Hepatocyte (in vitro differentiated cells): ENCODE results near the gene TPGS1. TPM values are rescaled to one million over a fixed set of nuclear protein-coding genes. Genes with fewer than 3 reads are reported as not detected.
A peak's percentile ranks its signal among the peaks of the same experiment; 100 is the strongest.

Experiments
- DNase-seq: peaks from one replicate; pipeline ENCODE4 v3.0.0-alpha.2; 2016; ENCODE audit warnings: low spot score
- H2AFZ ChIP-seq: fragments of 200-600 bp; sonication (generic); 2 replicates; pipeline ENCODE4 v1.6.0; 2016; ENCODE audit warnings: antibody characterized with exemption, mild to moderate bottlenecking
- H3K27ac ChIP-seq: fragments of 200-600 bp; sonication (generic); 2 replicates; pipeline ENCODE4 v1.5.1; 2016; ENCODE audit warnings: mild to moderate bottlenecking
- H3K27me3 ChIP-seq: fragments of 200-600 bp; sonication (generic); 2 replicates; pipeline ENCODE4 v1.6.1; 2016
- H3K36me3 ChIP-seq: fragments of 200-600 bp; sonication (generic); replicated peaks from 2 replicates; pipeline ENCODE4 v1.5.1; 2016; ENCODE audit warnings: low read depth; ENCODE audit not compliant: insufficient read depth
- H3K4me1 ChIP-seq: fragments of 200-600 bp; sonication (generic); 2 replicates; pipeline ENCODE4 v1.5.1; 2016; ENCODE audit warnings: mild to moderate bottlenecking, moderate library complexity; ENCODE audit not compliant: insufficient read depth
- H3K4me2 ChIP-seq: fragments of 200-600 bp; sonication (generic); 2 replicates; pipeline ENCODE4 v1.6.0; 2016
- H3K4me3 ChIP-seq: fragments of 200-600 bp; sonication (generic); 2 replicates; pipeline ENCODE4 v1.5.1; 2016; ENCODE audit warnings: mild to moderate bottlenecking
- H3K79me2 ChIP-seq: fragments of 200-600 bp; sonication (generic); 2 replicates; pipeline ENCODE4 v1.6.0; 2017; ENCODE audit warnings: mild to moderate bottlenecking
- H3K9me2 ChIP-seq: fragments of 200-600 bp; sonication (generic); replicated peaks from 2 replicates; pipeline ENCODE4 v1.6.0; 2017; ENCODE audit warnings: mild to moderate bottlenecking; ENCODE audit not compliant: insufficient read depth
- H3K9me3 ChIP-seq: fragments of 200-600 bp; sonication (generic); 2 replicates; pipeline ENCODE4 v1.5.1; 2016; ENCODE audit warnings: low read depth, mild to moderate bottlenecking
- H4K20me1 ChIP-seq: fragments of 200-600 bp; sonication (generic); 2 replicates; pipeline ENCODE4 v1.6.0; 2016; ENCODE audit warnings: mild to moderate bottlenecking; ENCODE audit not compliant: insufficient read depth, poor library complexity, severe bottlenecking
- EZH2 ChIP-seq: fragments of 200-600 bp; sonication (generic); IDR thresholded peaks from 2 replicates; pipeline ENCODE4 v1.6.1; 2016; ENCODE audit warnings: antibody characterized with exemption, mild to moderate bottlenecking, borderline replicate concordance
- EZH2phosphoT487 ChIP-seq: fragments of 200-600 bp; sonication (generic); IDR thresholded peaks from one replicate; pipeline ENCODE4 v1.6.1; 2018; ENCODE audit warnings: antibody characterized with exemption, mild to moderate bottlenecking, low read depth, moderate library complexity; ENCODE audit not compliant: unreplicated experiment, severe bottlenecking
- WGBS: methylation state at CpG from one replicate; pipeline ENCODE4 v1.1.6; 2016; ENCODE audit warnings: low lambda C conversion rate; ENCODE audit errors: missing lambda C conversion rate; 5-methylcytosine and 5-hydroxymethylcytosine counted together
- polyA plus RNA-seq: library from polyadenylated mRNA; unstranded; fragments of >200 nt; fragmentation: Nextera tagmentation; extraction: Ambion mirVana; gene quantifications from 2 replicates; pipeline ENCODE4 v1.2.1, GENCODE V29; 2016
- total RNA-seq: library from RNA; depleted of rRNA; stranded (reverse); fragments of >200 nt; gene quantifications from 2 replicates; pipeline ENCODE4 v1.2.3, GENCODE V29; 2014
- TF ChIP-seq, protein P1 (sequence below): fragments of 200-600 bp; sonication (generic); IDR thresholded peaks from 2 replicates; pipeline ENCODE4 v1.5.1; 2016; ENCODE audit warnings: antibody characterized with exemption, mild to moderate bottlenecking; ENCODE audit not compliant: poor library complexity

Gene TPGS1
- total and polyA plus RNA-seq, 2 experiments from 2014 or later = 44.9 to 61.0 TPM

DNA sequence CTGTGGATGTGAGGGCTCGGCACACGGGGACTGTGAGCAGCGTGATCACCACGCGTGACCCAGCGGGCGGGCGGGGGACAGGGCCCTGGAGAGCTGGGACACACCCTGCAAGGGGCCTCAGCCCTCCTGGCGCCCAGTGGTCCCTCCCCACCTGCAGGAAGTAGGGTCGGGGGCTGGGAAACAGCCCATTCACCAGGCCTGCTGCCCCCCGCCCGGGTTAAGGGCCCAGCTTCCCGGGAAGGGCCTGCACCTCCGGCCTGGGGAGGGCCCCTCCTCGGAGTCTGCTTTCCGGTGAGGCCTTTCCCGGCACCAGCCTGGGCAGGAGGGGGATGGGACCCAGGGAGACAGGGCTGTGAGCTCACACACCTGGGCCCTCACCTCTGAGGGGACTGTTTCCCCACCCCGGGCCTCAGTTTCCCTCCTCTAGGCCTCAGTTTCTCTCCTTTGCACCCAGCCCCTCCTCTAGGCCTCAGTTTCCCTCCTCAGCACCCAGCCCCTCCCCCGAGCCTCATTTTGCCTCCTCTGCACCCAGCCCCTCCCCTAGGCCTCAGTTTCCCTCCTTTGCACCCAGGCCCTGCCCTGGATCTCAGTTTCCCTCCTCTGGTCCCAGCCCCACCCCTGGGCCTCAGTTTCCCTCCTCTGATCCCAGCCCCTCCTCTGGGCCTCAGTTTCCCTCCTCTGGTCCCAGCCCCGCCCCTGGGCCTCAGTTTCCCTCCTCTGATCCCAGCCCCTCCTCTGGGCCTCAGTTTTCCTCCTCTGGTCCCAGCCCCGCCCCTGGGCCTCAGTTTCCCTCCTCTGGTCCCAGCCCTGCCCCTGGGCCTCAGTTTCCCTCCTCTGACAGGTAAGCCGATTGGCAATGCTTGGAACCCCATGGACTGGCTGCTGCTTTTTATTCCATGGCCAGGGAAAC, 12.9 kb upstream of the TPGS1 start:
- H3K9me3 ChIP-seq = no peaks in the 10 kb centered on the region
- H4K20me1 ChIP-seq = no peaks in the 10 kb centered on the region
- H3K27ac ChIP-seq = no peak overlapping the region
- no peaks in the 10 kb centered on the region for H3K79me2 ChIP-seq
- DNase-seq = peak; percentile 4
- H3K4me3 ChIP-seq = no peak overlapping the region
- no peaks in the 10 kb centered on the region for H3K36me3 ChIP-seq
- no peak overlapping the region for H3K4me2 ChIP-seq
- 63% methylated on average over 17 of the region's 22 CpGs for WGBS
- no peak overlapping the region for H2AFZ ChIP-seq
- peaks cover 6% of the 10 kb centered on the region for H3K4me1 ChIP-seq
- no peaks in the 10 kb centered on the region for H3K9me2 ChIP-seq
- peaks cover 20% of the 10 kb centered on the region for H3K27me3 ChIP-seq
- TF ChIP-seq EZH2phosphoT487 (no peak), EZH2 (no peak)
- TF ChIP-seq, protein P1, sequence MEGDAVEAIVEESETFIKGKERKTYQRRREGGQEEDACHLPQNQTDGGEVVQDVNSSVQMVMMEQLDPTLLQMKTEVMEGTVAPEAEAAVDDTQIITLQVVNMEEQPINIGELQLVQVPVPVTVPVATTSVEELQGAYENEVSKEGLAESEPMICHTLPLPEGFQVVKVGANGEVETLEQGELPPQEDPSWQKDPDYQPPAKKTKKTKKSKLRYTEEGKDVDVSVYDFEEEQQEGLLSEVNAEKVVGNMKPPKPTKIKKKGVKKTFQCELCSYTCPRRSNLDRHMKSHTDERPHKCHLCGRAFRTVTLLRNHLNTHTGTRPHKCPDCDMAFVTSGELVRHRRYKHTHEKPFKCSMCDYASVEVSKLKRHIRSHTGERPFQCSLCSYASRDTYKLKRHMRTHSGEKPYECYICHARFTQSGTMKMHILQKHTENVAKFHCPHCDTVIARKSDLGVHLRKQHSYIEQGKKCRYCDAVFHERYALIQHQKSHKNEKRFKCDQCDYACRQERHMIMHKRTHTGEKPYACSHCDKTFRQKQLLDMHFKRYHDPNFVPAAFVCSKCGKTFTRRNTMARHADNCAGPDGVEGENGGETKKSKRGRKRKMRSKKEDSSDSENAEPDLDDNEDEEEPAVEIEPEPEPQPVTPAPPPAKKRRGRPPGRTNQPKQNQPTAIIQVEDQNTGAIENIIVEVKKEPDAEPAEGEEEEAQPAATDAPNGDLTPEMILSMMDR = no peak

- TF ChIP-seq, protein P1 = no peak
- TF ChIP-seq EZH2 (no peak), EZH2phosphoT487 (no peak)
- no peaks in the 10 kb centered on the region for H3K9me3 ChIP-seq
- H3K9me2 ChIP-seq = no peaks in the 10 kb centered on the region
- 73% methylated on average over 8 of the region's 10 CpGs for WGBS
- no peak for DNase-seq
- H3K79me2 ChIP-seq = no peaks in the 10 kb centered on the region
- H2AFZ ChIP-seq = no peak overlapping the region
- no peak overlapping the region for H3K4me3 ChIP-seq
- peaks cover under 1% of the 10 kb centered on the region for H3K4me1 ChIP-seq
- peaks cover 22% of the 10 kb centered on the region for H3K27me3 ChIP-seq
- no peak overlapping the region for H3K27ac ChIP-seq
- H4K20me1 ChIP-seq = no peaks in the 10 kb centered on the region
- no peaks in the 10 kb centered on the region for H3K36me3 ChIP-seq
- no peak overlapping the region for H3K4me2 ChIP-seq
These were observed 12.3 kb upstream of the TPGS1 start for GRCh38 chr19:495081-495401.

- peaks cover 22% of the 10 kb centered on the region for H3K27me3 ChIP-seq
- H3K27ac ChIP-seq = no peak overlapping the region
- no peak overlapping the region for H3K4me2 ChIP-seq
- no peaks in the 10 kb centered on the region for H4K20me1 ChIP-seq
- H3K4me3 ChIP-seq = no peak overlapping the region
- WGBS = 36% methylated on average over 28 of the region's 32 CpGs
- H3K36me3 ChIP-seq = no peaks in the 10 kb centered on the region
- no peak overlapping the region for H2AFZ ChIP-seq
- H3K79me2 ChIP-seq = no peaks in the 10 kb centered on the region
- DNase-seq = peak; percentile 43
- H3K9me2 ChIP-seq = no peaks in the 10 kb centered on the region
- no peaks in the 10 kb centered on the region for H3K9me3 ChIP-seq
- TF ChIP-seq EZH2 = no peak
- TF ChIP-seq, protein P1 = peak; percentile 65
- H3K4me1 ChIP-seq = no peaks in the 10 kb centered on the region
These were observed 11.7 kb upstream of the TPGS1 start for GRCh38 chr19:495402-496111.
